ENCODE results near the gene ZNF32. TPM values are rescaled to one million over a fixed set of nuclear protein-coding genes. Genes with fewer than 3 reads are reported as not detected.

The ZNF32 gene
- total RNA-seq, 1 experiment from 2014 or later = 14.6 TPM

DNA sequence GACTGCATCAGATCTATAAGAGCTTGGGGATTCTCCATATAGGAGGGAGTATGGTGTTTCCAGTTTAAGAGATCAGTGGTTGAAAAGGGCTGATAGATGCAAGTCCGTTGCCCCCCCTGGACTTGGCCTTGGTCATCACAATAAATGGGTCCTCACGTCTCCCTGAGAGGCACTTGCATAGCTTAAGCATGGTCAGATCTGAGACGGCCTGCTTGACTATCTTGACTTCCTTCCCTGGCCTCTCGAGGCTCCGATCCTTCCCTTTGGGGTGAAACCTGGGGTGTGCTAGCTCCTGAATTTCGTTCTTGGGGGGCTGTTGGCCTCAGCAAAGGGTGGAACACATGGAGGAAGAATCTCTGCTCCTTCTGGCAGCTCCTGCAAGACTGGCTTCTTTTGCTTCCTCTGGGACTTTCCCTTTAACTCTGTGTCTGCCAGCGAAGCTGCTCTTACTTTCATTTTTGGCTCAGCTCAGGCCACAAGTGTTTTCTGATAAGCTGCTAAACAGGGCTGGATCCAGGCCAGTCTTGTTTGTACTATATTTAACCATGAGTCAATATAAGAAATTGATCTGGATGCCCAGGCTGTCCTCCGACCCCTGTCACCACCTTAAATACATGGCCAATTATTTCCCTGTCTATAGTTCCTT lies 53.6 kb downstream of the ZNF32 start:
- no peak overlapping the region for H3K9ac ChIP-seq (ENCODE audit: extremely low read depth, insufficient read length, low read length)
- Mint-ChIP-seq H3K9me3 (peaks cover 53 to 60% of the 10 kb centered on the region in 2 experiments), H3K4me3 (no peak overlapping the region), H3K27me3 (ENCODE audit: low read depth) (peaks cover 10% of the 10 kb centered on the region), H3K4me1 (no peaks in the 10 kb centered on the region), H3K27ac (no peak overlapping the region), H3K36me3 (ENCODE audit: insufficient read depth in 1 of 3, low read depth in 3 of 3) (peaks cover 0 to 7% (median 2%) of the 10 kb centered on the region in 3 experiments; a peak in 2 of 7 replicates)
- H2BK20ac ChIP-seq (ENCODE audit: low read depth, low read length, poor library complexity, severe bottlenecking) = no peak overlapping the region
- no peak overlapping the region for H4K5ac ChIP-seq (ENCODE audit: insufficient read length, low read depth, low read length)
- no peak overlapping the region for H2BK5ac ChIP-seq (ENCODE audit: insufficient read length, low read length)
- H2BK12ac ChIP-seq (ENCODE audit: insufficient read length, low read depth, low read length) = no peak overlapping the region
- H3K79me2 ChIP-seq (ENCODE audit: insufficient read depth, low read length) = no peaks in the 10 kb centered on the region
- no peak overlapping the region for H2AK5ac ChIP-seq (ENCODE audit: insufficient read length, low read length)
- no peak overlapping the region for H3K4ac ChIP-seq (ENCODE audit: low read depth, low read length)
- H3K23me2 ChIP-seq (ENCODE audit: insufficient read length, low read depth, low read length, poor library complexity, severe bottlenecking) = no peaks in the 10 kb centered on the region
- H4K91ac ChIP-seq (ENCODE audit: insufficient read length, low read depth, low read length) = no peak overlapping the region
- no peak for DNase-seq
- no peaks in the 10 kb centered on the region for H4K20me1 ChIP-seq (ENCODE audit: control insufficient read depth, insufficient read depth, insufficient read length)
- no peaks in the 10 kb centered on the region for H3K27me3 ChIP-seq (ENCODE audit: insufficient read depth, low read length)
- no peaks in the 10 kb centered on the region for H3K79me1 ChIP-seq (ENCODE audit: insufficient read depth, low read depth, low read length, poor library complexity, severe bottlenecking)
- TF ChIP-seq, protein P1, sequence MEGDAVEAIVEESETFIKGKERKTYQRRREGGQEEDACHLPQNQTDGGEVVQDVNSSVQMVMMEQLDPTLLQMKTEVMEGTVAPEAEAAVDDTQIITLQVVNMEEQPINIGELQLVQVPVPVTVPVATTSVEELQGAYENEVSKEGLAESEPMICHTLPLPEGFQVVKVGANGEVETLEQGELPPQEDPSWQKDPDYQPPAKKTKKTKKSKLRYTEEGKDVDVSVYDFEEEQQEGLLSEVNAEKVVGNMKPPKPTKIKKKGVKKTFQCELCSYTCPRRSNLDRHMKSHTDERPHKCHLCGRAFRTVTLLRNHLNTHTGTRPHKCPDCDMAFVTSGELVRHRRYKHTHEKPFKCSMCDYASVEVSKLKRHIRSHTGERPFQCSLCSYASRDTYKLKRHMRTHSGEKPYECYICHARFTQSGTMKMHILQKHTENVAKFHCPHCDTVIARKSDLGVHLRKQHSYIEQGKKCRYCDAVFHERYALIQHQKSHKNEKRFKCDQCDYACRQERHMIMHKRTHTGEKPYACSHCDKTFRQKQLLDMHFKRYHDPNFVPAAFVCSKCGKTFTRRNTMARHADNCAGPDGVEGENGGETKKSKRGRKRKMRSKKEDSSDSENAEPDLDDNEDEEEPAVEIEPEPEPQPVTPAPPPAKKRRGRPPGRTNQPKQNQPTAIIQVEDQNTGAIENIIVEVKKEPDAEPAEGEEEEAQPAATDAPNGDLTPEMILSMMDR (conservative IDR thresholded peaks at IDR 0.05) = no peak
- H3K18ac ChIP-seq (ENCODE audit: insufficient read length, low read depth, low read length) = no peak overlapping the region
- H3K9me3 ChIP-seq (ENCODE audit: control insufficient read depth, low read depth, low read length) = peaks cover 14% of the 10 kb centered on the region
- no peak overlapping the region for H3K23ac ChIP-seq (ENCODE audit: insufficient read length, low read depth, low read length)
- no peak overlapping the region for H3K4me2 ChIP-seq (ENCODE audit: insufficient read depth, insufficient read length, low read length)
- WGBS (ENCODE audit: extremely low coverage, insufficient read length, low lambda C conversion rate) = no CpG with 5 or more reads among the region's 8 CpGs
- no peak overlapping the region for H4K8ac ChIP-seq (replicated peaks; ENCODE audit: insufficient read length, low read depth, low read length)
- no peaks in the 10 kb centered on the region for H3K4me1 ChIP-seq (ENCODE audit: insufficient read depth, low read length)
- H2BK15ac ChIP-seq (ENCODE audit: low read depth, low read length) = no peak overlapping the region
- no peak overlapping the region for H3K56ac ChIP-seq (ENCODE audit: insufficient read length, low read depth, low read length)
- H3K14ac ChIP-seq (ENCODE audit: insufficient read depth, low read length) = no peak overlapping the region
- no peak overlapping the region for H2AFZ ChIP-seq (ENCODE audit: low read length)
- no peak overlapping the region for H3K27ac ChIP-seq (ENCODE audit: insufficient read length, low read depth, low read length)
- no peak overlapping the region for H3T11ph ChIP-seq (ENCODE audit: low read length)
- no peak overlapping the region for H2BK120ac ChIP-seq (ENCODE audit: low read depth, low read length, poor library complexity, severe bottlenecking)

Other genes starting within 250 kb of the ZNF32 start
- 411 and 420 TPM in 2 replicates for gene HNRNPF, start 239.7 kb downstream of the ZNF32 start, total RNA-seq (2021)
- gene ZNF487, start 211.8 kb downstream of the ZNF32 start, total RNA-seq (2021) = 1.3 and 1.4 TPM in 2 replicates
- gene ZNF239, start 74.3 kb downstream of the ZNF32 start, total RNA-seq (2021) = 15.6 and 16.2 TPM in 2 replicates
- 8.9 and 9.4 TPM in 2 replicates for gene ZNF485, start 42.4 kb downstream of the ZNF32 start, total RNA-seq (2021)

Data from H9 (cell line).